ENCODE measurements around the gene EXOC3L4.
"Not testable (repeated sequence)": the region's sequence is repeated elsewhere in the genome, so short reads cannot be mapped to it uniquely, and the experiment has no call there.

DNA sequence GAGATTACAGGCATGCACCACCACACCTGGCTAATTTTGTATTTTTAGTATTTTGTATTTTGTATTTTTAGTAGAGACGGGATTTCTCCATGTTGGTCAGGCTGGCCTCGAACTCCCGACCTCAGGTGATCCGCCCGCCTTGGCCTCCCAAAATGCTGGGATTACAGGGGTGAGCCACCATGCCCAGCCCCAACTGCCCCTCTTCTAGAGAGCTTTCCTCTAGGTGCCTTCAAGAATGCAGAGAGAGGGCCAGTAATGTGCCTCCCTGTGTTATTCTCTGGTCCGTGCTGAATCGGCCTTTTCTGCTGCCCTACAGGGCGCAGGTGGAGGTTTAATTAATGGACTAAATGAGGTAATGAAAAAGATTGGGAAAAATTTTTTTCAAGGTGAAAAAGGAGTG is 25.0 kb downstream of the EXOC3L4 start:
- TF ChIP-seq TOX (CRISPR knock-in tag; IDR thresholded peaks at IDR 0.05; ENCODE audit: borderline replicate concordance); TCF4 (CRISPR knock-in tag; IDR thresholded peaks at IDR 0.05; ENCODE audit: borderline replicate concordance); RARB (CRISPR knock-in tag; IDR thresholded peaks at IDR 0.05); ZFP3 (CRISPR knock-in tag; IDR thresholded peaks at IDR 0.05); ARNTL (CRISPR knock-in tag; IDR thresholded peaks at IDR 0.05; ENCODE audit: borderline replicate concordance, low read depth); ZFP30 (CRISPR knock-in tag; IDR thresholded peaks at IDR 0.05): not testable (repeated sequence)
